MCF 10A (cell line): ENCODE measurements around the gene SFXN4. TPM values are rescaled to one million over a fixed set of nuclear protein-coding genes. Genes with fewer than 3 reads are reported as not detected.

Experiments used
- BruUV-seq: library from RNA; stranded (reverse); fragments of 400-500 nt; replicated peaks from 2 replicates; lab custom pipeline; 2021; lab: Mats Ljungman, UMichigan
- CTCF ChIA-PET: fragments of 300-600 bp; sonication (Branson Sonifier 250); formaldehyde crosslinking; extraction: SDS; loops from one replicate; lab custom pipeline; 2021; ENCODE audit warnings: antibody characterized with exemption, inconsistent platforms; lab: Yijun Ruan, JAX
- POLR2A ChIA-PET: fragments of 300-600, 350-650 bp; sonication (Branson Sonifier 250); formaldehyde crosslinking; extraction: SDS; loops from one replicate; lab custom pipeline; 2020; ENCODE audit warnings: antibody characterized with exemption, inconsistent platforms; lab: Yijun Ruan, JAX
- DNase-seq: peaks from one replicate; pipeline ENCODE4 v3.0.0-alpha.2; 2018; ENCODE audit not compliant: unreplicated experiment
- H3K27ac Mint-ChIP-seq: one replicate; pipeline ENCODE4 v1.8.0; 2022; ENCODE audit warnings: mild to moderate bottlenecking, low read depth, mixed read lengths; ENCODE audit not compliant: unreplicated experiment
- H3K27me3 Mint-ChIP-seq: one replicate; pipeline ENCODE4 v1.8.0; 2022; ENCODE audit warnings: mixed read lengths; ENCODE audit not compliant: insufficient read depth, unreplicated experiment
- H3K36me3 Mint-ChIP-seq: one replicate; pipeline ENCODE4 v1.8.0; 2022; ENCODE audit warnings: mild to moderate bottlenecking, moderate library complexity, mixed read lengths; ENCODE audit not compliant: insufficient read depth, unreplicated experiment
- H3K4me1 Mint-ChIP-seq: one replicate; pipeline ENCODE4 v1.8.0; 2022; ENCODE audit warnings: mixed read lengths; ENCODE audit not compliant: insufficient read depth, unreplicated experiment
- H3K4me3 Mint-ChIP-seq: one replicate; pipeline ENCODE4 v1.8.0; 2022; ENCODE audit warnings: mild to moderate bottlenecking, moderate library complexity, mixed read lengths; ENCODE audit not compliant: unreplicated experiment
- H3K9me3 Mint-ChIP-seq: one replicate; pipeline ENCODE4 v1.8.0; 2022; ENCODE audit warnings: mixed read lengths; ENCODE audit not compliant: unreplicated experiment
- CTCF ChIP-seq: fragments of 200-600 bp; IDR thresholded peaks from one replicate; pipeline ENCODE4 v1.8.0; 2022; ENCODE audit warnings: antibody characterized with exemption, mild to moderate bottlenecking; ENCODE audit not compliant: unreplicated experiment
- intact Hi-C: fragments of 100-400 bp; cut with micrococcal nuclease; formaldehyde crosslinking; loops from 2 replicates; pipeline ENCODE4 v1.14.1; 2022
- total RNA-seq: library from RNA; stranded (reverse); gene quantifications from 2 replicates; pipeline ENCODE4 v1.2.3, GENCODE V29; 2022

The SFXN4 gene
- total RNA-seq, 1 experiment from 2014 or later = 44.7 TPM

GRCh38 chr10:119210633-119211032, 45.1 kb upstream of the SFXN4 start:
- intact Hi-C loops = no loop called here
- H3K27ac Mint-ChIP-seq = no peak overlapping the region
- BruUV-seq = no TSS peak
- H3K9me3 Mint-ChIP-seq = no peaks in the 10 kb centered on the region
- peaks cover 11% of the 10 kb centered on the region for H3K4me1 Mint-ChIP-seq
- H3K27me3 Mint-ChIP-seq = no peaks in the 10 kb centered on the region
- POLR2A ChIA-PET = interaction anchor here (1.2 kb wide), 1 partner anchor 43 kb away, joined by 4 read pairs; no protein-coding TSS in a partner anchor
- CTCF ChIA-PET = interaction anchor here (0.6 to 1.4 kb wide), 8 partner anchors 8 to 235 kb away, joined by 3 to 6 read pairs (median 4); no protein-coding TSS in a partner anchor
- no peak overlapping the region for H3K4me3 Mint-ChIP-seq
- no peak for TF ChIP-seq CTCF
- no peak for DNase-seq
- peaks cover 5% of the 10 kb centered on the region for H3K36me3 Mint-ChIP-seq

- DNase-seq = no peak
- no peak for TF ChIP-seq CTCF
- peaks cover 5% of the 10 kb centered on the region for H3K36me3 Mint-ChIP-seq
- POLR2A ChIA-PET = interaction anchor here (0.7 to 1.3 kb wide), 4 partner anchors 44 to 795 kb away, joined by 3 to 4 read pairs (median 3); no protein-coding TSS in a partner anchor
- no peaks in the 10 kb centered on the region for H3K9me3 Mint-ChIP-seq
- no peak overlapping the region for H3K4me3 Mint-ChIP-seq
- CTCF ChIA-PET = interaction anchor here (0.6 to 1.8 kb wide), 18 partner anchors 9 to 236 kb away, joined by 3 to 8 read pairs (median 4); no protein-coding TSS in a partner anchor
- H3K4me1 Mint-ChIP-seq = peaks cover 11% of the 10 kb centered on the region
- no peaks in the 10 kb centered on the region for H3K27me3 Mint-ChIP-seq
- no peak overlapping the region for H3K27ac Mint-ChIP-seq
- intact Hi-C loops = loop anchor here (2.0 to 10.0 kb wide), 4 partner anchors 42 to 385 kb away; partner anchors contain the start of genes RGS10 and TIAL1
- BruUV-seq = no TSS peak
Observed at GRCh38 chr10:119209736-119210355, 44.3 kb upstream of the SFXN4 start.

GRCh38 chr10:119209035-119209735, 43.7 kb upstream of the SFXN4 start:
- BruUV-seq = no TSS peak
- Mint-ChIP-seq H3K36me3 (peaks cover 5% of the 10 kb centered on the region), H3K27ac (no peak overlapping the region), H3K4me1 (peaks cover 11% of the 10 kb centered on the region), H3K27me3 (no peaks in the 10 kb centered on the region), H3K4me3 (no peak overlapping the region), H3K9me3 (no peaks in the 10 kb centered on the region)
- TF ChIP-seq CTCF = peak; percentile 63
- CTCF ChIA-PET = interaction anchor here (0.6 to 1.8 kb wide), 19 partner anchors 10 to 1736 kb away, joined by 3 to 8 read pairs (median 3); no protein-coding TSS in a partner anchor
- intact Hi-C loops = loop anchor here (2.0 to 10.0 kb wide), 4 partner anchors 43 to 386 kb away; partner anchors contain the start of genes RGS10 and TIAL1
- peak; percentile 54 for DNase-seq
- POLR2A ChIA-PET = interaction anchor here (0.7 to 1.3 kb wide), 4 partner anchors 15 to 130 kb away, joined by 3 to 4 read pairs (median 3); no protein-coding TSS in a partner anchor
